HG02938 (cell line): ENCODE results near the gene NACC1.
"Not testable (repeated sequence)": the region's sequence is repeated elsewhere in the genome, so short reads cannot be mapped to it uniquely, and the experiment has no call there.

Source experiments
- ATAC-seq: cut with Tn5 transposase; IDR thresholded peaks from one replicate; pipeline ENCODE4 v1.9.1; 2021; ENCODE audit warnings: mild to moderate bottlenecking, moderate library complexity; ENCODE audit not compliant: unreplicated experiment

Gene NACC1

GRCh38 chr19:13138171-13138915, 20.3 kb downstream of the NACC1 start:
- ATAC-seq, result no peak

- no peak for ATAC-seq
Measured at GRCh38 chr19:13138916-13139198, 20.8 kb downstream of the NACC1 start.

- ATAC-seq, result no peak
Measured at GRCh38 chr19:13139633-13140311, 21.7 kb downstream of the NACC1 start.

GRCh38 chr19:13146763-13147563, 28.9 kb downstream of the NACC1 start:
- ATAC-seq, result no peak

GRCh38 chr19:13149173-13149627, 31.1 kb downstream of the NACC1 start:
- ATAC-seq, result not testable (repeated sequence)

GRCh38 chr19:13149628-13150186, 31.6 kb downstream of the NACC1 start:
- ATAC-seq, result no peak

- ATAC-seq, result no peak
Measured at GRCh38 chr19:13150187-13150930, 32.3 kb downstream of the NACC1 start, which contains the start of the genes IER2 and STX10. Gene IER2, plus strand, starts transcription at chr19:13150411. Its CDS starts 2,776 bp downstream, at chr19:13153187. Gene STX10, minus strand, starts transcription at chr19:13150375. Its CDS starts 202 bp downstream, at chr19:13150173.

- ATAC-seq, result no peak
Measured at GRCh38 chr19:13150931-13151604, 33.0 kb downstream of the NACC1 start.

- no peak for ATAC-seq
Measured at GRCh38 chr19:13151605-13152355, 33.7 kb downstream of the NACC1 start.

GRCh38 chr19:13152356-13152973, 34.4 kb downstream of the NACC1 start:
- no peak for ATAC-seq

GRCh38 chr19:13152974-13153568, 35.0 kb downstream of the NACC1 start:
- ATAC-seq, result no peak

GRCh38 chr19:13153569-13154240, 35.6 kb downstream of the NACC1 start:
- no peak for ATAC-seq

- ATAC-seq, result no peak
Measured at GRCh38 chr19:13154241-13154778, 36.2 kb downstream of the NACC1 start.

GRCh38 chr19:13154911-13155471, 36.9 kb downstream of the NACC1 start:
- ATAC-seq, result no peak

- ATAC-seq, result no peak
Measured at GRCh38 chr19:13155472-13156359, 37.7 kb downstream of the NACC1 start.

- no peak for ATAC-seq
Measured at GRCh38 chr19:13159713-13160112, 41.6 kb downstream of the NACC1 start.
